AG04449 (cell line): ENCODE measurements around the gene MGRN1.
A peak's percentile ranks its signal among the peaks of the same experiment; 100 is the strongest.
"Not testable (repeated sequence)": the region's sequence is repeated elsewhere in the genome, so short reads cannot be mapped to it uniquely, and the experiment has no call there.

Source experiments
- CTCF ChIA-PET: fragments of 350-600 bp; formaldehyde crosslinking; extraction: SDS; loops from one replicate; lab custom pipeline; 2021; ENCODE audit warnings: antibody characterized with exemption; lab: Yijun Ruan, JAX
- POLR2A ChIA-PET: fragments of 400-600, 350-600 bp; formaldehyde crosslinking; extraction: SDS; loops from one replicate; lab custom pipeline; 2020; ENCODE audit warnings: antibody characterized with exemption, inconsistent platforms; lab: Yijun Ruan, JAX
- DNase-seq: peaks from one replicate; pipeline ENCODE4 v3.0.0-alpha.2; 2010; ENCODE audit warnings: low read depth, low spot score
- H3K4me3 ChIP-seq: 2 replicates; pipeline ENCODE4 v1.5.1; 2011; ENCODE audit warnings: low read depth, mild to moderate bottlenecking, control low read depth, low read length
- TF ChIP-seq, protein P1 (sequence below): IDR thresholded peaks from one replicate; pipeline ENCODE4 v1.5.1; 2011; ENCODE audit warnings: mild to moderate bottlenecking, moderate library complexity, low read length, control low read depth, inconsistent platforms; ENCODE audit not compliant: insufficient read depth; ENCODE audit errors: missing control alignments

The MGRN1 gene

DNA sequence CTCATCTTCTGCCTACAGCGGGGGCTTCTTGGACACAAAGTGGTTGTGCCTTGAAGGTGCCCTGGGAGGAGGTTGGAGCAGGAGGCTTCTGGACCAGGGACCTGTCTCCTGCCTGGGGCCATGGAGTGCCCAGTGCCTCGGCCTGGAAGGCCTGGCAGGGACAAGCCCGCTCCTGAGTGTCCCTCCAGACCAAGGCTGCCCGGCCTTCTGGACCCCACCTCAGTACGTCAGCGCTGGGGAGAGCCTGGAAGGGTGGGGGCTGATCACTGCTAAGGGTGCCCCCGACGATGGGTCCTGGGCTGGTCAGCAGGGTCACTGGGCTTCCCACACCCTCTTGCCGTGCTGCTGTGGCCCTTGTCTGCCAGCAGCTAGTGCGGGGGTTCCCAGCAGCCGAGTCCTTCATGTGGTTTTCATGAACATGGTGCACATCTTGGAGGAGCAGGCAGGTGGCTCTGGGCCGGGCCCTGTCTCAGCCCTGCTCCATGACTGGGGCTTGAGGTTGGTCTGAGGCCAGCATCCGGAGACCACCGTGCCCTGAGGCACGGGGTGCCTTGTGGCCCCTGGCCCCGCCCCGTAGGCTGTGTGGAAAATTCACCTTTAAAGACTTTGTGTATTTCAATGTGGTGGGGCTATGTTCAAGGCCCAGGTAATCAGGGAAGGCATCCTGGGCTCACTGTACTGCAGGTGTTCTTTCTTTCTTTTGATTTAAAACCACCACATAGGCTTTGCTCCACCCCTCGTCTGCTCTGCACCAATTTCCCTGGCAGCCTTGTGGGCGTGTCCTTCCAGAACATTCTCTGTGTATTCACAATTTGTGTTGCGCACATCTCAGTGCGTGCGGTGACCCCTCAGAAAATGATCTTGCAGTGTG lies 22.4 kb downstream of the MGRN1 start:
- TF ChIP-seq, protein P1, sequence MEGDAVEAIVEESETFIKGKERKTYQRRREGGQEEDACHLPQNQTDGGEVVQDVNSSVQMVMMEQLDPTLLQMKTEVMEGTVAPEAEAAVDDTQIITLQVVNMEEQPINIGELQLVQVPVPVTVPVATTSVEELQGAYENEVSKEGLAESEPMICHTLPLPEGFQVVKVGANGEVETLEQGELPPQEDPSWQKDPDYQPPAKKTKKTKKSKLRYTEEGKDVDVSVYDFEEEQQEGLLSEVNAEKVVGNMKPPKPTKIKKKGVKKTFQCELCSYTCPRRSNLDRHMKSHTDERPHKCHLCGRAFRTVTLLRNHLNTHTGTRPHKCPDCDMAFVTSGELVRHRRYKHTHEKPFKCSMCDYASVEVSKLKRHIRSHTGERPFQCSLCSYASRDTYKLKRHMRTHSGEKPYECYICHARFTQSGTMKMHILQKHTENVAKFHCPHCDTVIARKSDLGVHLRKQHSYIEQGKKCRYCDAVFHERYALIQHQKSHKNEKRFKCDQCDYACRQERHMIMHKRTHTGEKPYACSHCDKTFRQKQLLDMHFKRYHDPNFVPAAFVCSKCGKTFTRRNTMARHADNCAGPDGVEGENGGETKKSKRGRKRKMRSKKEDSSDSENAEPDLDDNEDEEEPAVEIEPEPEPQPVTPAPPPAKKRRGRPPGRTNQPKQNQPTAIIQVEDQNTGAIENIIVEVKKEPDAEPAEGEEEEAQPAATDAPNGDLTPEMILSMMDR, result no peak
- CTCF ChIA-PET, result no interaction called here
- POLR2A ChIA-PET, result no interaction called here

DNA sequence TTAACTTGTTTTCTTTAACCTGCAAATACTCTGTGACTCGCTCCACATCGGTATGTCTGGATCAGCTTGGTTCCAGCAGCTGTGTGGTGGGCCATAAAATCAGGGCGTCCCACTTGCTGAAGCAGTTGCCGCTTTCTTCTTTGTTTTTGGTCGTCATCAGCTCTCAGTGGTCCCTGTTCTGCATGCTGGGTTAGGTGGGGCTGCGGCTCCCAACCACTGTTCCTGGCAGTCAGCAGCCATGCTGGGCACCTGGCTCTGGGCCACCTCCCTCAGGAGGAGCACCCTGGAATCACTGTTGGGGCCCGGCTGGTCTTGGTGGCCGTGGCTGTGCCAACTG lies 23.0 kb downstream of the MGRN1 start:
- no peak for DNase-seq
- no peak overlapping the region for H3K4me3 ChIP-seq
- ChIA-PET POLR2A (no interaction called here), CTCF (no interaction called here)
- TF ChIP-seq, protein P1, result no peak

More for the DNA sequence above, 22.4 kb downstream of the MGRN1 start:
- no peak for DNase-seq
- H3K4me3 ChIP-seq, result no peak overlapping the region

DNA sequence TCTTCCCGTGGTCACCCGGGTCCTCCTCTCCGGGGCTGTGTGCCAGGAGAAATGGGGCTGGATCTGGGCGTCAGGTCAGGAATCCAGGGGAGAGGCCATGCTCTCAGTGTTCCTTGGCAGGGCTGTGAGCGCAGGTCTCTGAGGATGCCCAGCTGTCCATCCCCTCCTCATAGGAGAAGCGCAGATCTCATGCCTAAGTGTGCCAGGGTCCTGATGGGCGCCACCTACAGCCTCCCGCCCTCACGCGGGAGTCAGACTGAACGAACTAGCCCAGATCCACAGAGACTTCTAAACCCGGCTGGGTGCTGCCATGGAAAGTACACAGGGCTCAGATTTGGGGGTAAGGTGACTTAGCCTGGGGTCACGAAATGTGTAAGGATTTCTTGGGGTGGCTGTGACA lies 24.3 kb downstream of the MGRN1 start:
- TF ChIP-seq, protein P1, result no peak
- no peak overlapping the region for H3K4me3 ChIP-seq
- DNase-seq, result no peak
- POLR2A ChIA-PET, result no interaction called here
- CTCF ChIA-PET, result interaction anchor here (1.8 to 3.3 kb wide), 3 partner anchors 12 to 25 kb away, joined by 8 to 17 read pairs (median 14); partner anchors contain the start of gene MGRN1

DNA sequence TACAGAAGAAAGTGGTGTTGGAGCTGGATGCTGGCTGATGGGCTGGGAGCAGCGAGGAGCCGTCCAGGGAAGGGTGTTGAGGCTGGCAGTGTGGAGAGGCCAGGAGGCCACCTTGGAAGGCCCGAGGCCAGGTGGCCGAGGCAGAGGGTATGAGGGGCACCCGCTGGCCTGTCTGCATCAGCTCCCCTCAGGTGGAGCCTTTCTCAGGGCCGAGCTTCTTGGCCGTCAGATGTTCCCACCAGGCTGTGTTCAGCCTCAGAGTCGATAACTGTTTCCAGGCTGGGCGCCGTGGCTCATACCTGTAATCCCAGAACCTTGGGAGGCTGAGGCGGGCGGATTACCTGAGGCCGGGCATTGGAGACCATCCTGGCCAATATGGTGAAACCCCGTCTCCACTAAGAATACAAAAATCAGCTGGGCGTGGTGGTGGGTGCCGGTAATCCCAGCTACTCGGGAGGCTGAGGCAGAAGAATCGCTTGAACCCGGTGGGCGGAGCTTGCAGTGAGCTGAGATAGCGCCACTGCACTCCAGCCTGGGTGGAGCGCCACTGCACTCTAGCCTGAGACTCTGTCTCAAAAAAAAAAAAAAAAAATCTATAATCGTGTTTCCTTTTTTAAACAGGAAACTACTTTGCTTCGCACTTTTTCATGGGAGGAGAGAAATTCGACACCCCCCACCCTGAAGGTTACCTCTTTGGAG lies 25.3 kb downstream of the MGRN1 start:
- ChIA-PET CTCF (interaction anchor here (0.7 to 3.3 kb wide), 13 partner anchors 8 to 43 kb away, joined by 3 to 17 read pairs (median 6); partner anchors contain the start of gene MGRN1), POLR2A (interaction anchor here (0.6 kb wide), 1 partner anchor 373 kb away, joined by 4 read pairs; no protein-coding TSS in a partner anchor)
- H3K4me3 ChIP-seq, result no peak overlapping the region
- TF ChIP-seq, protein P1, result no peak
- no peak for DNase-seq

DNA sequence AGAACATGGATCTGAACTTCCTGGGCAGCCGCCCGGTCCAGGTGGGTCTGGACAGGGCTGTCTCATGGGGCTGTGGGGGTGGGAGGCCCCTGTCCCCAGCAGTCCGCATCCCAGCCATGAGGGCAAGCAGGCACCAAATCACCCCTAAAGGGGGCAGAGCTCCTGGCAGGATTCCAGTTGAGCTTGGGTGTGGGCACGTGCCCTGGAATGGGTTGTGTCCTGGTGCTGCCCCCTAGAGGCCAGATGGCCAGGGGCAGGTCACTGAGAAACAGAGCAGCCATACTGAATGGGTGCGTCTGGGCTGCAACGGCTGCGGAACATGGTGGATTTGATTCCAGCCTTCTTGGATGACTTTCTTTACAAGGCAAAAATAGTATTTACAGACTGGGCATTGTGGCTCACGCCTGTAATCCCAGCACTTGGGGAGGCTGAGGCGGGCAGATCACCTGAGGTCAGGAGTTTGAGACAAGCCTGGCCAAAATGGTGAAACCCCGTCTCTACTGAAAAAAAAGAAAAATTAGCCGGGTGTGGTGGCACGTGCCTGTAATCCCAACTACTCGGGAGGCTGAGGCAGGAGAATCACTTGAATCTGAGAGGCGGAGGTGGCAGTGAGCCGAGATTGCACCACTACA lies 25.9 kb downstream of the MGRN1 start:
- POLR2A ChIA-PET, result interaction anchor here (0.6 kb wide), 1 partner anchor 372 kb away, joined by 4 read pairs; no protein-coding TSS in a partner anchor
- CTCF ChIA-PET, result interaction anchor here (0.7 to 3.3 kb wide), 14 partner anchors 8 to 143 kb away, joined by 3 to 17 read pairs (median 6); partner anchors contain the start of gene MGRN1
- not testable (repeated sequence) for DNase-seq, H3K4me3 ChIP-seq
- TF ChIP-seq, protein P1, result peak; percentile 63
